HFFc6 (cell line): ENCODE measurements around the gene SUDS3. TPM values are rescaled to one million over a fixed set of nuclear protein-coding genes. Genes with fewer than 3 reads are reported as not detected.
"Not testable (repeated sequence)": the region's sequence is repeated elsewhere in the genome, so short reads cannot be mapped to it uniquely, and the experiment has no call there.

Experiments used
- DNase-seq: peaks from one replicate; pipeline ENCODE4 v3.0.0-alpha.2; 2018
- H3K27ac Mint-ChIP-seq: 2 replicates; pipeline ENCODE4 v1.8.0; 2020; ENCODE audit warnings: mild to moderate bottlenecking, mixed read lengths
- H3K27me3 Mint-ChIP-seq: 2 replicates; pipeline ENCODE4 v1.8.0; 2021; ENCODE audit warnings: mild to moderate bottlenecking, moderate library complexity, mixed read lengths; ENCODE audit not compliant: insufficient read depth
- H3K36me3 Mint-ChIP-seq: 2 replicates; pipeline ENCODE4 v1.8.0; 2021; ENCODE audit warnings: low read depth, mixed read lengths
- H3K4me1 Mint-ChIP-seq: 2 replicates; pipeline ENCODE4 v1.8.0; 2020; ENCODE audit warnings: low read depth, mixed read lengths
- H3K4me3 Mint-ChIP-seq: 2 replicates; pipeline ENCODE4 v1.8.0; 2020; ENCODE audit warnings: mild to moderate bottlenecking, moderate library complexity, mixed read lengths
- H3K9me3 Mint-ChIP-seq: 2 replicates; pipeline ENCODE4 v1.8.0; 2020; ENCODE audit warnings: mild to moderate bottlenecking, mixed read lengths
- CTCF ChIP-seq: fragments of 200-600 bp; sonication (generic); IDR thresholded peaks from 2 replicates; pipeline ENCODE4 v1.5.0; 2021; ENCODE audit warnings: antibody characterized with exemption, mild to moderate bottlenecking
- total RNA-seq, 6 experiments: library from RNA; stranded (reverse); fragmentation: NEBNext Ultra II Directional; extraction: Animal tissue kit (Norgen Biotek cat#: 25700); gene quantifications; 2 replicates in 1 of 6; 3 replicates in 5 of 6; pipeline ENCODE4 v1.2.3, GENCODE V29; 2021

Gene SUDS3
- total RNA-seq, 6 experiments from 2014 or later, result 20.5 to 23.4 (median 22.8) TPM

- Mint-ChIP-seq H3K27me3 (no peaks in the 10 kb centered on the region), H3K36me3 (peaks cover 2% of the 10 kb centered on the region; the same call in 1 of the 2 replicates), H3K27ac (no peak overlapping the region), H3K4me1 (peaks cover 11% of the 10 kb centered on the region), H3K9me3 (no peaks in the 10 kb centered on the region), H3K4me3 (no peak overlapping the region)
- no peak for DNase-seq
- no peak for TF ChIP-seq CTCF
These were observed 28.4 kb upstream of the SUDS3 start for GRCh38 chr12:118347916-118348315.

GRCh38 chr12:118350908-118351559 lies 25.3 kb upstream of the SUDS3 start:
- H3K4me1 Mint-ChIP-seq, result peaks cover 28% of the 10 kb centered on the region
- no peak for DNase-seq

GRCh38 chr12:118353721-118354120 lies 22.6 kb upstream of the SUDS3 start:
- Mint-ChIP-seq H3K36me3 (peaks cover 24% of the 10 kb centered on the region), H3K27ac (no peak overlapping the region), H3K4me3 (no peak overlapping the region), H3K27me3 (no peaks in the 10 kb centered on the region), H3K4me1 (peaks cover 55% of the 10 kb centered on the region), H3K9me3 (peaks cover 4% of the 10 kb centered on the region; the same call in 1 of the 2 replicates)
- no peak for TF ChIP-seq CTCF
- DNase-seq, result no peak

More at GRCh38 chr12:118350908-118351559, 25.3 kb upstream of the SUDS3 start:
- no peak for TF ChIP-seq CTCF
- peaks cover 23% of the 10 kb centered on the region for H3K36me3 Mint-ChIP-seq
- H3K27ac Mint-ChIP-seq, result no peak overlapping the region
- no peak overlapping the region for H3K4me3 Mint-ChIP-seq
- no peaks in the 10 kb centered on the region for H3K27me3 Mint-ChIP-seq
- peaks cover 4% of the 10 kb centered on the region; the same call in 1 of the 2 replicates for H3K9me3 Mint-ChIP-seq

- DNase-seq, H3K9me3 Mint-ChIP-seq, H3K27me3 Mint-ChIP-seq, H3K4me3 Mint-ChIP-seq: not testable (repeated sequence)
- H3K36me3 Mint-ChIP-seq, result peaks cover 32% of the 10 kb centered on the region
- peak overlapping the region; percentile 77 for H3K27ac Mint-ChIP-seq
- H3K4me1 Mint-ChIP-seq, result peaks cover 63% of the 10 kb centered on the region
These were observed 21.9 kb upstream of the SUDS3 start for GRCh38 chr12:118354503-118354902.

- peaks cover 66% of the 10 kb centered on the region for H3K4me1 Mint-ChIP-seq
- DNase-seq, result no peak
- H3K27me3 Mint-ChIP-seq, result no peaks in the 10 kb centered on the region
- peaks cover 36% of the 10 kb centered on the region for H3K36me3 Mint-ChIP-seq
- H3K9me3 Mint-ChIP-seq, result peaks cover 4% of the 10 kb centered on the region; the same call in 1 of the 2 replicates
- no peak overlapping the region for H3K4me3 Mint-ChIP-seq
- peak overlapping the region; percentile 77 for H3K27ac Mint-ChIP-seq
- TF ChIP-seq CTCF, result no peak
These were observed 21.5 kb upstream of the SUDS3 start for GRCh38 chr12:118354903-118355302.

GRCh38 chr12:118355843-118356242 lies 20.5 kb upstream of the SUDS3 start:
- H3K27me3 Mint-ChIP-seq, result no peaks in the 10 kb centered on the region
- H3K36me3 Mint-ChIP-seq, result peaks cover 36% of the 10 kb centered on the region
- peaks cover 4% of the 10 kb centered on the region; the same call in 1 of the 2 replicates for H3K9me3 Mint-ChIP-seq
- no peak for TF ChIP-seq CTCF
- peak overlapping the region; percentile 73; the same call in 1 of the 2 replicates for H3K4me3 Mint-ChIP-seq
- DNase-seq, result no peak
- peak overlapping the region; percentile 95 for H3K27ac Mint-ChIP-seq
- peaks cover 71% of the 10 kb centered on the region for H3K4me1 Mint-ChIP-seq
